HEK293 (cell line): Measurements from ENCODE around the gene SLC1A1.

ENCODE experiments used
- CTCF ChIA-PET: fragments of 350-600 bp; formaldehyde crosslinking; extraction: SDS; loops from one replicate; lab custom pipeline; 2021; ENCODE audit warnings: antibody characterized with exemption; lab: Yijun Ruan, JAX
- POLR2A ChIA-PET: fragments of 300-600 bp; formaldehyde crosslinking; extraction: SDS; loops from one replicate; lab custom pipeline; 2020; ENCODE audit warnings: antibody characterized with exemption, inconsistent platforms; lab: Yijun Ruan, JAX
- H3K27ac ChIP-seq: fragments of 200-500 bp; sonication (Bioruptor generic); 2 replicates; pipeline ENCODE4 v1.5.1; 2014; ENCODE audit warnings: low read depth, low read length, control low read depth, inconsistent platforms; ENCODE audit errors: extremely low read depth
- H3K36me3 ChIP-seq, 2 experiments: fragments of 200-500 bp in 1 of 2; sonication (Bioruptor generic) in 1 of 2; 1 replicate in 1 of 2; 2 replicates in 1 of 2; pipeline ENCODE4 v1.5.1; 2014 to 2017; ENCODE audit warnings: inconsistent platforms in 2 of 2, low read length in 2 of 2; ENCODE audit not compliant: control insufficient read depth in 2 of 2, insufficient read depth in 1 of 2
- H3K4me1 ChIP-seq: fragments of 200-500 bp; sonication (Bioruptor generic); 2 replicates; pipeline ENCODE4 v1.5.1; 2014; ENCODE audit warnings: mild to moderate bottlenecking, low read length, inconsistent platforms; ENCODE audit not compliant: control insufficient read depth, insufficient read depth
- H3K4me3 ChIP-seq: 2 replicates; pipeline ENCODE4 v1.5.1; 2011; ENCODE audit warnings: low read depth, mild to moderate bottlenecking, control low read depth, low read length, moderate library complexity
- H3K9me3 ChIP-seq: fragments of 200-500 bp; sonication (Bioruptor generic); 2 replicates; pipeline ENCODE4 v1.5.1; 2014; ENCODE audit warnings: low read depth, low read length, inconsistent platforms; ENCODE audit not compliant: control insufficient read depth, insufficient read depth
- FEZF1 ChIP-seq: fragments of 450-650 bp; formaldehyde crosslinking; IDR thresholded peaks from 2 replicates; pipeline ENCODE4 v1.5.1; 2016; ENCODE audit warnings: missing biosample characterization, missing genetic modification characterization
- GLIS1 ChIP-seq: fragments of 450-650 bp; formaldehyde crosslinking; IDR thresholded peaks from 2 replicates; pipeline ENCODE4 v1.5.1; 2016; ENCODE audit warnings: missing biosample characterization, missing genetic modification characterization
- IKZF3 ChIP-seq: fragments of 450-650 bp; IDR thresholded peaks from 2 replicates; pipeline ENCODE4 v1.5.0; 2018; ENCODE audit warnings: missing biosample characterization, mild to moderate bottlenecking, missing genetic modification characterization, moderate library complexity
- OSR2 ChIP-seq: fragments of 450-650 bp; formaldehyde crosslinking; IDR thresholded peaks from 2 replicates; pipeline ENCODE4 v1.5.1; 2016; ENCODE audit warnings: missing biosample characterization, missing genetic modification characterization
- PRDM6 ChIP-seq: fragments of 450-650 bp; formaldehyde crosslinking; IDR thresholded peaks from 2 replicates; pipeline ENCODE4 v1.5.1; 2017; ENCODE audit warnings: missing biosample characterization, missing genetic modification characterization
- SETDB1 ChIP-seq: IDR thresholded peaks from one replicate; pipeline ENCODE4 v1.6.1; 2017; ENCODE audit warnings: mild to moderate bottlenecking, low read length, moderate library complexity, mixed read lengths; ENCODE audit not compliant: insufficient read length
- SP7 ChIP-seq: fragments of 450-650 bp; formaldehyde crosslinking; IDR thresholded peaks from 2 replicates; pipeline ENCODE4 v1.5.1; 2016; ENCODE audit warnings: missing biosample characterization, missing genetic modification characterization
- WT1 ChIP-seq: fragments of 450-650 bp; formaldehyde crosslinking; IDR thresholded peaks from 2 replicates; pipeline ENCODE4 v1.5.1; 2016; ENCODE audit warnings: missing biosample characterization, missing genetic modification characterization
- ZBTB17 ChIP-seq: fragments of 450-650 bp; formaldehyde crosslinking; IDR thresholded peaks from 2 replicates; pipeline ENCODE4 v1.5.1; 2016; ENCODE audit warnings: missing biosample characterization, missing genetic modification characterization
- ZBTB6 ChIP-seq: fragments of 450-650 bp; formaldehyde crosslinking; IDR thresholded peaks from 2 replicates; pipeline ENCODE4 v1.5.1; 2017; ENCODE audit warnings: missing biosample characterization, missing genetic modification characterization
- ZFHX2 ChIP-seq: fragments of 450-650 bp; formaldehyde crosslinking; conservative IDR thresholded peaks from 2 replicates; pipeline ENCODE4 v1.5.1; 2016; ENCODE audit warnings: missing biosample characterization, missing genetic modification characterization
- ZIC2 ChIP-seq: fragments of 450-650 bp; formaldehyde crosslinking; IDR thresholded peaks from 2 replicates; pipeline ENCODE4 v1.5.1; 2016; ENCODE audit warnings: missing biosample characterization, missing genetic modification characterization
- ZNF121 ChIP-seq: fragments of 450-650 bp; formaldehyde crosslinking; IDR thresholded peaks from 2 replicates; pipeline ENCODE4 v1.5.1; 2016; ENCODE audit warnings: missing biosample characterization, missing genetic modification characterization
- ZNF24 ChIP-seq: fragments of 450-650 bp; formaldehyde crosslinking; IDR thresholded peaks from 2 replicates; pipeline ENCODE4 v1.5.1; 2016; ENCODE audit warnings: missing biosample characterization, missing genetic modification characterization
- ZNF580 ChIP-seq: fragments of 450-650 bp; formaldehyde crosslinking; IDR thresholded peaks from 2 replicates; pipeline ENCODE4 v1.5.1; 2016; ENCODE audit warnings: missing biosample characterization, missing genetic modification characterization
- ZNF645 ChIP-seq: fragments of 450-650 bp; formaldehyde crosslinking; IDR thresholded peaks from 2 replicates; pipeline ENCODE4; 2016; ENCODE audit warnings: missing biosample characterization, missing genetic modification characterization
- TF ChIP-seq, protein P1 (sequence below): fragments of 450-650 bp; formaldehyde crosslinking; IDR thresholded peaks from 2 replicates; pipeline ENCODE4 v1.5.1; 2016; ENCODE audit warnings: missing biosample characterization, missing genetic modification characterization, borderline replicate concordance
- TF ChIP-seq, protein P2 (sequence below): fragments of 450-650 bp; formaldehyde crosslinking; IDR thresholded peaks from 2 replicates; pipeline ENCODE4 v1.5.1; 2016; ENCODE audit warnings: missing biosample characterization, missing genetic modification characterization

SLC1A1 gene

DNA sequence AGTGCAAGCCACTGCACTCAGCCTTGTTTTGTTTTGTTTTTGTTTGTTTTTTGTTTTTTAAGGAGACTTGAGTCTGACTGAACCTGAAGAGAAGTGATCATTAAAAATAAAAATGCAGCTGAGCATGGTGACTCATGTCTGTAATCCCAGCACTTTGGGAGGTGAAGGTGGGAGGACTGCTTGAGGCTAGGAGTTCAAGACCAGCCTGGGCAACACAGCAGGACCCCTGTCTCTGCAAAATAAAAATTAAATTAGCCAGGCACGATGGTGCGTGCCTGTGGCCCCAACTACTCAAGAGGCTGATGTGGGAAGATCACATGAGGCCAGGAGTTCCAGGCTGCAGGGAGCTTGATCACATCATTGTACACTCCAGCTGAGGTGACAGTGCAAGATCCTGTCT is 6.2 kb downstream of the SLC1A1 start:
- CTCF ChIA-PET, result interaction anchor here (0.6 kb wide), 1 partner anchor 132 kb away, joined by 3 read pairs; no protein-coding TSS in a partner anchor
- TF ChIP-seq, protein P1, sequence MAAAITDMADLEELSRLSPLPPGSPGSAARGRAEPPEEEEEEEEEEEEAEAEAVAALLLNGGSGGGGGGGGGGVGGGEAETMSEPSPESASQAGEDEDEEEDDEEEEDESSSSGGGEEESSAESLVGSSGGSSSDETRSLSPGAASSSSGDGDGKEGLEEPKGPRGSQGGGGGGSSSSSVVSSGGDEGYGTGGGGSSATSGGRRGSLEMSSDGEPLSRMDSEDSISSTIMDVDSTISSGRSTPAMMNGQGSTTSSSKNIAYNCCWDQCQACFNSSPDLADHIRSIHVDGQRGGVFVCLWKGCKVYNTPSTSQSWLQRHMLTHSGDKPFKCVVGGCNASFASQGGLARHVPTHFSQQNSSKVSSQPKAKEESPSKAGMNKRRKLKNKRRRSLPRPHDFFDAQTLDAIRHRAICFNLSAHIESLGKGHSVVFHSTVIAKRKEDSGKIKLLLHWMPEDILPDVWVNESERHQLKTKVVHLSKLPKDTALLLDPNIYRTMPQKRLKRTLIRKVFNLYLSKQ (tag by site-specific recombination), result no peak
- peak; percentile 74 for TF ChIP-seq WT1 (tag by site-specific recombination)
- TF ChIP-seq SP7 (tag by site-specific recombination), result 0 out of 2 replicates have a peak, but pooled peaks have one; percentile 20
- TF ChIP-seq GLIS1, result peak; percentile 25; the same call in 1 of the 2 replicates
- TF ChIP-seq ZNF645 (tag by site-specific recombination), result no peak
- peak; percentile 66; the same call in 1 of the 2 replicates for TF ChIP-seq ZNF121 (tag by site-specific recombination)
- TF ChIP-seq ZFHX2 (tag by site-specific recombination), result 0 out of 2 replicates have a peak, but pooled peaks have one; percentile 24
- TF ChIP-seq ZIC2 (tag by site-specific recombination), result 0 out of 2 replicates have a peak, but pooled peaks have one; percentile 8
- 0 out of 2 replicates have a peak, but pooled peaks have one; percentile 7 for TF ChIP-seq IKZF3 (tag by site-specific recombination)
- no peaks in the 10 kb centered on the region for H3K36me3 ChIP-seq
- POLR2A ChIA-PET, result no interaction called here
- no peak overlapping the region for H3K27ac ChIP-seq
- H3K9me3 ChIP-seq, result no peaks in the 10 kb centered on the region
- H3K4me1 ChIP-seq, result peaks cover 3% of the 10 kb centered on the region; the same call in 1 of the 2 replicates
- H3K4me3 ChIP-seq, result no peak overlapping the region

DNA sequence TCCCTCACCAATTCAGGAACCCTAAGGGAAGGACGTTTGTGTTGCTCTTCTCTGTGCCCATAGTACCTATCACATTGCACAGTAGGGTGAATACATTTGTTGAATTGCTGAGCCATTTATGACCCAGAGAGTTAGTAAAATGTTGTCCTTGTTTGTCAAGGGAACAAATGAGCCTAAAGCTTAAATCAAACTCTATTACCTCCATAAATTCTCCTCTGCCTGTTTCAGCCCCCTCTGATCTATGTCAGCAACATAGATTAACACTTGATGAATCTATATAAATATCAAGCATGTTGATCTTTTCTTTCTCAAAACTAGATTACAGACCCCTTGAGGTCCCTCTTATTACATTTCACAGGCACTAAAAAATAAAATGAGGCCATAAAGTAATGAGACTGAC is 7.1 kb downstream of the SLC1A1 start:
- Histone ChIP-seq H3K9me3 (no peaks in the 10 kb centered on the region), H3K4me1 (no peaks in the 10 kb centered on the region; the same call in 1 of the 2 replicates), H3K4me3 (no peak overlapping the region), H3K27ac (no peak overlapping the region), H3K36me3 (no peaks in the 10 kb centered on the region)
- POLR2A ChIA-PET, result no interaction called here
- peak; percentile 62; the same call in 1 of the 2 replicates for TF ChIP-seq PRDM6 (tag by site-specific recombination)
- TF ChIP-seq FEZF1 (tag by site-specific recombination), result peak; percentile 91
- 0 out of 2 replicates have a peak, but pooled peaks have one; percentile 20 for TF ChIP-seq IKZF3 (tag by site-specific recombination)
- TF ChIP-seq, protein P2, sequence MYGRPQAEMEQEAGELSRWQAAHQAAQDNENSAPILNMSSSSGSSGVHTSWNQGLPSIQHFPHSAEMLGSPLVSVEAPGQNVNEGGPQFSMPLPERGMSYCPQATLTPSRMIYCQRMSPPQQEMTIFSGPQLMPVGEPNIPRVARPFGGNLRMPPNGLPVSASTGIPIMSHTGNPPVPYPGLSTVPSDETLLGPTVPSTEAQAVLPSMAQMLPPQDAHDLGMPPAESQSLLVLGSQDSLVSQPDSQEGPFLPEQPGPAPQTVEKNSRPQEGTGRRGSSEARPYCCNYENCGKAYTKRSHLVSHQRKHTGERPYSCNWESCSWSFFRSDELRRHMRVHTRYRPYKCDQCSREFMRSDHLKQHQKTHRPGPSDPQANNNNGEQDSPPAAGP (tag by site-specific recombination), result no peak
- TF ChIP-seq ZNF580 (tag by site-specific recombination), result no peak
- TF ChIP-seq OSR2 (tag by site-specific recombination), result peak; percentile 7; the same call in 1 of the 2 replicates
- CTCF ChIA-PET, result no interaction called here

- CTCF ChIA-PET, result interaction anchor here (0.6 kb wide), 2 partner anchors 52 to 979 kb away, joined by 4 read pairs; no protein-coding TSS in a partner anchor
- no peak overlapping the region for H3K27ac ChIP-seq
- H3K4me3 ChIP-seq, result no peak overlapping the region
- H3K36me3 ChIP-seq, result no peaks in the 10 kb centered on the region
- no peaks in the 10 kb centered on the region for H3K9me3 ChIP-seq
- H3K4me1 ChIP-seq, result no peaks in the 10 kb centered on the region; the same call in 1 of the 2 replicates
- POLR2A ChIA-PET, result no interaction called here
- TF ChIP-seq ZBTB17 (peak; percentile 66), ZBTB6 (tag by site-specific recombination) (no peak), ZNF24 (no peak), SETDB1 (peak; percentile 66), IKZF3 (tag by site-specific recombination) (peak; percentile 59)
- TF ChIP-seq, all 188 proteins: peak for 3
Observed at GRCh38 chr9:4497855-4498254, 7.6 kb downstream of the SLC1A1 start.
